ENCODE results near the gene C1orf115.

GRCh38 chr1:220696863-220697231, 6.7 kb downstream of the C1orf115 start:
- TF ChIP-seq, protein P1, sequence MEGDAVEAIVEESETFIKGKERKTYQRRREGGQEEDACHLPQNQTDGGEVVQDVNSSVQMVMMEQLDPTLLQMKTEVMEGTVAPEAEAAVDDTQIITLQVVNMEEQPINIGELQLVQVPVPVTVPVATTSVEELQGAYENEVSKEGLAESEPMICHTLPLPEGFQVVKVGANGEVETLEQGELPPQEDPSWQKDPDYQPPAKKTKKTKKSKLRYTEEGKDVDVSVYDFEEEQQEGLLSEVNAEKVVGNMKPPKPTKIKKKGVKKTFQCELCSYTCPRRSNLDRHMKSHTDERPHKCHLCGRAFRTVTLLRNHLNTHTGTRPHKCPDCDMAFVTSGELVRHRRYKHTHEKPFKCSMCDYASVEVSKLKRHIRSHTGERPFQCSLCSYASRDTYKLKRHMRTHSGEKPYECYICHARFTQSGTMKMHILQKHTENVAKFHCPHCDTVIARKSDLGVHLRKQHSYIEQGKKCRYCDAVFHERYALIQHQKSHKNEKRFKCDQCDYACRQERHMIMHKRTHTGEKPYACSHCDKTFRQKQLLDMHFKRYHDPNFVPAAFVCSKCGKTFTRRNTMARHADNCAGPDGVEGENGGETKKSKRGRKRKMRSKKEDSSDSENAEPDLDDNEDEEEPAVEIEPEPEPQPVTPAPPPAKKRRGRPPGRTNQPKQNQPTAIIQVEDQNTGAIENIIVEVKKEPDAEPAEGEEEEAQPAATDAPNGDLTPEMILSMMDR (IDR thresholded peaks at IDR 0.05; ENCODE audit: low read depth, low read length), result no peak
- TF ChIP-seq, protein P2, sequence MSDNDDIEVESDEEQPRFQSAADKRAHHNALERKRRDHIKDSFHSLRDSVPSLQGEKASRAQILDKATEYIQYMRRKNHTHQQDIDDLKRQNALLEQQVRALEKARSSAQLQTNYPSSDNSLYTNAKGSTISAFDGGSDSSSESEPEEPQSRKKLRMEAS (IDR thresholded peaks at IDR 0.05; ENCODE audit: low read depth, low read length), result no peak
- TF ChIP-seq POLR2A (IDR thresholded peaks at IDR 0.05; ENCODE audit: extremely low read depth, insufficient read length), result no peak
- no peak for TF ChIP-seq MYC (IDR thresholded peaks at IDR 0.05; ENCODE audit: low read depth, low read length)

All from NB4 (cell line).